OCI-LY3 (cell line): ENCODE results near the gene RNF183.

Experiments used
- H2AFZ ChIP-seq: fragments of 200-600, 300-600 bp; shearing (Covaris generic); 2 replicates; pipeline ENCODE4 v1.6.0; 2014; ENCODE audit warnings: antibody characterized with exemption, low read depth, low read length
- H3K27ac ChIP-seq: fragments of 200-600, 300-600 bp; sonication (generic); 2 replicates; pipeline ENCODE4 v1.5.1; 2014; ENCODE audit warnings: mild to moderate bottlenecking, low read length, moderate library complexity, mixed read lengths
- H3K27me3 ChIP-seq: fragments of 200-600, 300-600 bp; sonication (generic); 2 replicates; pipeline ENCODE4 v1.6.1; 2014; ENCODE audit warnings: low read depth, low read length, mixed read lengths
- H3K36me3 ChIP-seq: fragments of 200-600, 300-600 bp; sonication (generic); replicated peaks from 2 replicates; pipeline ENCODE3; 2014; ENCODE audit warnings: low read depth, low read length, mixed read lengths
- H3K4me1 ChIP-seq: fragments of 300-600, 200-600 bp; sonication (generic); 2 replicates; pipeline ENCODE4 v1.6.1; 2014; ENCODE audit warnings: low read length, mixed read lengths
- H3K4me2 ChIP-seq: fragments of 200-600, 300-600 bp; sonication (generic); 2 replicates; pipeline ENCODE4 v1.6.1; 2014; ENCODE audit warnings: low read length, mixed read lengths
- H3K4me3 ChIP-seq: fragments of 300-600, 200-600 bp; sonication (generic); 2 replicates; pipeline ENCODE4 v1.5.1; 2014; ENCODE audit warnings: antibody characterized with exemption, mild to moderate bottlenecking, low read length, moderate library complexity
- H3K79me2 ChIP-seq: fragments of 300-600, 200-600 bp; shearing (Covaris generic); 2 replicates; pipeline ENCODE4 v1.6.1; 2014; ENCODE audit warnings: mild to moderate bottlenecking, low read length, mixed read lengths
- H3K9ac ChIP-seq: fragments of 300-600, 200-600 bp; shearing (Covaris generic); 2 replicates; pipeline ENCODE4 v1.6.0; 2014; ENCODE audit warnings: mild to moderate bottlenecking, low read length, moderate library complexity
- H3K9me3 ChIP-seq: fragments of 200-600, 300-600 bp; shearing (Covaris generic); 2 replicates; pipeline ENCODE4 v1.6.1; 2014; ENCODE audit warnings: low read length, mixed read lengths; ENCODE audit not compliant: insufficient read depth
- H4K20me1 ChIP-seq: fragments of 200-600, 300-600 bp; sonication (generic); 2 replicates; pipeline ENCODE4 v1.6.1; 2016; ENCODE audit warnings: low read length, mixed read lengths; ENCODE audit not compliant: insufficient read depth
- EZH2phosphoT487 ChIP-seq: fragments of 200-600 bp; shearing (Covaris generic); IDR thresholded peaks from 2 replicates; pipeline ENCODE4 v1.6.1; 2018; ENCODE audit warnings: antibody characterized with exemption, mixed run types, low read depth
- TF ChIP-seq, protein P1 (sequence below): fragments of 200-600, 300-600 bp; sonication (generic); IDR thresholded peaks from 2 replicates; pipeline ENCODE4 v1.5.1; 2014; ENCODE audit warnings: antibody characterized with exemption, low read length, low read depth

Gene RNF183

DNA sequence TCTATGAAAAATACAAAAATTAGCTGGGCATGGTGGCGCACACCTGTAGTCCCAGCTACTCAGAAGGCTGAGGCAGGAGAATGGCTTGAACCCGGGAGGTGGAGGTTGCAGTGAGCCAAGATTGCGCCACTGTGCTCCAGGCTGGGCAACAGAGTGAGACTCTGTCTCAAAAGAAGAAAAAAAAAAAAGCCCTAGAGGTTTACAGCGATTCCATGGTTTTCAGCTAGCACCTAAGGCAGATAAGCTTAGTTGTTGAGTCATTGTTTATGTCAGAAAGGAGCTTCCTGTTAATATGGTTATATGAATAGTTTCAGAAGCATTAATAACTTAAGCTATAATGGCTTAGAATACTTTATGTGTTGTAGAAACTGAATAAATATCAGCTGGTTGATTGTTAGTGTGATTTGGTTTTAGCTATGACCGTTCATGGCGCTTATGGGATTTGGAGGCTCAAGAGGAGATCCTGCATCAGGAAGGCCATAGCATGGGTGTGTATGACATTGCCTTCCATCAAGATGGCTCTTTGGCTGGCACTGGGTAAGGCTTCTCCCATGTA is 13.0 kb downstream of the RNF183 start:
- no peak overlapping the region for H3K4me2 ChIP-seq
- H3K9ac ChIP-seq = no peak overlapping the region
- no peak overlapping the region for H3K4me3 ChIP-seq
- H3K27me3 ChIP-seq = no peaks in the 10 kb centered on the region
- H4K20me1 ChIP-seq = no peaks in the 10 kb centered on the region
- no peak overlapping the region for H3K27ac ChIP-seq
- H3K36me3 ChIP-seq = peaks cover 79% of the 10 kb centered on the region
- H3K9me3 ChIP-seq = no peaks in the 10 kb centered on the region
- no peaks in the 10 kb centered on the region; the same call in 1 of the 2 replicates for H3K79me2 ChIP-seq
- no peaks in the 10 kb centered on the region for H3K4me1 ChIP-seq
- TF ChIP-seq, protein P1, sequence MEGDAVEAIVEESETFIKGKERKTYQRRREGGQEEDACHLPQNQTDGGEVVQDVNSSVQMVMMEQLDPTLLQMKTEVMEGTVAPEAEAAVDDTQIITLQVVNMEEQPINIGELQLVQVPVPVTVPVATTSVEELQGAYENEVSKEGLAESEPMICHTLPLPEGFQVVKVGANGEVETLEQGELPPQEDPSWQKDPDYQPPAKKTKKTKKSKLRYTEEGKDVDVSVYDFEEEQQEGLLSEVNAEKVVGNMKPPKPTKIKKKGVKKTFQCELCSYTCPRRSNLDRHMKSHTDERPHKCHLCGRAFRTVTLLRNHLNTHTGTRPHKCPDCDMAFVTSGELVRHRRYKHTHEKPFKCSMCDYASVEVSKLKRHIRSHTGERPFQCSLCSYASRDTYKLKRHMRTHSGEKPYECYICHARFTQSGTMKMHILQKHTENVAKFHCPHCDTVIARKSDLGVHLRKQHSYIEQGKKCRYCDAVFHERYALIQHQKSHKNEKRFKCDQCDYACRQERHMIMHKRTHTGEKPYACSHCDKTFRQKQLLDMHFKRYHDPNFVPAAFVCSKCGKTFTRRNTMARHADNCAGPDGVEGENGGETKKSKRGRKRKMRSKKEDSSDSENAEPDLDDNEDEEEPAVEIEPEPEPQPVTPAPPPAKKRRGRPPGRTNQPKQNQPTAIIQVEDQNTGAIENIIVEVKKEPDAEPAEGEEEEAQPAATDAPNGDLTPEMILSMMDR = no peak
- no peak for TF ChIP-seq EZH2phosphoT487
- no peak overlapping the region for H2AFZ ChIP-seq

DNA sequence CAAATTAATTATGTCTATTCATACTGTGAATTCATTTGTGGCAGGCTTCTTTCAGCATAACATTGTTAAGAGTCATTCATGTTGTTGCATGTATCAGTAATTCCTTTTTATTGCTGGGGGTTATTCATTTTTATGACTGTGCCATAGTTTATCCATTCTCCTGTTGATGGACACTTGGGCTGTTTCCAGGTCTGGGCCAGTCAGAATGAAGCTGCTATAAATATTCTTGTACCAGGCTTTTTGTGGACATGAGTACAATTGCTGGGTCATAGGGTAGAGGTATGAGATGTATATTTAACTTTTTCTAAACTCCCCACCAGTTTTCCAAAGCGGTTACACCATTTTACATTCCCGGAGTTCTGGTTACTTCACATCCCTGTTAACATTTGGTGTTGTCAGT is 14.1 kb downstream of the RNF183 start:
- Histone ChIP-seq H3K27ac (no peak overlapping the region), H3K4me3 (no peak overlapping the region), H3K4me2 (no peak overlapping the region), H3K9me3 (no peaks in the 10 kb centered on the region), H3K27me3 (no peaks in the 10 kb centered on the region), H2AFZ (no peak overlapping the region), H3K79me2 (peaks cover 3% of the 10 kb centered on the region), H3K9ac (no peak overlapping the region), H3K36me3 (peaks cover 85% of the 10 kb centered on the region), H3K4me1 (no peaks in the 10 kb centered on the region), H4K20me1 (no peaks in the 10 kb centered on the region)
- TF ChIP-seq, protein P1 = no peak
- TF ChIP-seq EZH2phosphoT487 = no peak

DNA sequence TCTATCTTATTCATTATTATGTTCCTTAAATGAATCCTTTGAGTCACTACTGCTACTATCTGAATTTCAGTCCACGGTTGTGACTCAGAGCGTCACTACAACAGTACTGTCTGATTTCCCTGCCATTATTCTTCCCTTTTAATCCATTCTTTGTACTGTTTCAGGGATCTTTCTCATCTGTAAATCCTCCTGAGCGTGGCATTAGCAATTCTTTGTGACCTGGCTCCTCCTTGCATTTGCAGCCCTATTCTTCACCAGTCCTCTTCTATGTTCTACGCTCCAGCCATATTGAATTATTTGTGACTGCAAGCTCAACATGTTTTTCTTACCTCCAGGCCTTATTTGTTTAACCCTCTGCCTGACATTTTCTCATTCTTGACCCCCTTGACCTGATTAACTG is 21.8 kb downstream of the RNF183 start:
- H2AFZ ChIP-seq = no peak overlapping the region
- no peak overlapping the region for H3K9ac ChIP-seq
- H3K9me3 ChIP-seq = no peaks in the 10 kb centered on the region
- no peaks in the 10 kb centered on the region for H4K20me1 ChIP-seq
- peaks cover 22% of the 10 kb centered on the region for H3K79me2 ChIP-seq
- H3K4me3 ChIP-seq = no peak overlapping the region
- no peak for TF ChIP-seq EZH2phosphoT487
- TF ChIP-seq, protein P1 = no peak
- H3K27ac ChIP-seq = no peak overlapping the region
- H3K4me1 ChIP-seq = peaks cover 3% of the 10 kb centered on the region
- H3K27me3 ChIP-seq = no peaks in the 10 kb centered on the region
- no peak overlapping the region for H3K4me2 ChIP-seq
- H3K36me3 ChIP-seq = peaks cover 65% of the 10 kb centered on the region

DNA sequence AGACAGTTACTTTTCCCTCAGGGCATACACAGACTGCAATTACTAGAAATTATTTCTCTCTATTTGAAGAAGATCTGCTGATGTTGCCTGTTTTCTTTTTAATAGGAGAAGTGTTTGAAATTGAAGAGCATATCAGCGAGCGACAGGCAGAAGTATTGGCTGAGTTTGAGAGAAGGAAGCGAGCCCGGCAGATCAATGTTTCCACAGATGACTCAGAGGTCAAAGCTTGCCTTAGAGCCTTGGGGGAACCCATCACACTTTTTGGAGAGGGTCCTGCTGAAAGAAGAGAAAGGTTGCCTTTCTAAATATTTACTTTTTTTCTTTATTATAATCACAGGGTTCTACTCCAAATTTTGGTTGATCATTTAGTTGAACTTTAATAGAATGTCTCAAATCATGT is 24.3 kb downstream of the RNF183 start:
- H3K9ac ChIP-seq = no peak overlapping the region
- H3K4me1 ChIP-seq = peaks cover 11% of the 10 kb centered on the region
- H4K20me1 ChIP-seq = peaks cover 5% of the 10 kb centered on the region; the same call in 1 of the 2 replicates
- H3K27me3 ChIP-seq = no peaks in the 10 kb centered on the region
- no peak overlapping the region for H3K4me2 ChIP-seq
- no peak overlapping the region for H3K4me3 ChIP-seq
- H2AFZ ChIP-seq = no peak overlapping the region
- TF ChIP-seq, protein P1 = no peak
- TF ChIP-seq EZH2phosphoT487 = no peak
- H3K79me2 ChIP-seq = peaks cover 44% of the 10 kb centered on the region
- no peaks in the 10 kb centered on the region for H3K9me3 ChIP-seq
- no peak overlapping the region for H3K27ac ChIP-seq
- H3K36me3 ChIP-seq = peaks cover 47% of the 10 kb centered on the region
